Measurements from ENCODE around the gene IQCB1.
A peak's percentile ranks its signal among the peaks of the same experiment; 100 is the strongest.

The IQCB1 gene

DNA sequence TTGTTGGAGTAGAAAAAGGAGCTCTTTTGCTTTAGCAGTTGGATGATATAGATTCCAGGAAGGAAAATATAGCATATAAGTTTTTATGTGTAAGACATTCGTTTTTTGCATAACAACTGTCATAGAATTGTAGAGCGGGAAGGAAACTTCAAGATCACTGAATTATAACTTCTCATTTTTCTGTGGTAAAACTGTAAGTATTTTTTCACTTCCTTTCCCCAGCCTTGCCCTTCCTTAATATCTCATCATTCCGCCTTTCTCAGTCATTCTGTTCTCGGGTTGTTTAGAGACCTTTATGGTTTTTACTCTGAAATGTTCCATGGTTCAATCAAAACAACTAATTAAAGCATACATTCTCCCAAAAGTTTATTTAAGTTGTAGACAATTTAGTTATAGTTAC, 1.2 kb upstream of the IQCB1 start:
- peak; percentile 8 for DNase-seq (ENCODE audit: low spot score)
- TF ChIP-seq, protein P1, sequence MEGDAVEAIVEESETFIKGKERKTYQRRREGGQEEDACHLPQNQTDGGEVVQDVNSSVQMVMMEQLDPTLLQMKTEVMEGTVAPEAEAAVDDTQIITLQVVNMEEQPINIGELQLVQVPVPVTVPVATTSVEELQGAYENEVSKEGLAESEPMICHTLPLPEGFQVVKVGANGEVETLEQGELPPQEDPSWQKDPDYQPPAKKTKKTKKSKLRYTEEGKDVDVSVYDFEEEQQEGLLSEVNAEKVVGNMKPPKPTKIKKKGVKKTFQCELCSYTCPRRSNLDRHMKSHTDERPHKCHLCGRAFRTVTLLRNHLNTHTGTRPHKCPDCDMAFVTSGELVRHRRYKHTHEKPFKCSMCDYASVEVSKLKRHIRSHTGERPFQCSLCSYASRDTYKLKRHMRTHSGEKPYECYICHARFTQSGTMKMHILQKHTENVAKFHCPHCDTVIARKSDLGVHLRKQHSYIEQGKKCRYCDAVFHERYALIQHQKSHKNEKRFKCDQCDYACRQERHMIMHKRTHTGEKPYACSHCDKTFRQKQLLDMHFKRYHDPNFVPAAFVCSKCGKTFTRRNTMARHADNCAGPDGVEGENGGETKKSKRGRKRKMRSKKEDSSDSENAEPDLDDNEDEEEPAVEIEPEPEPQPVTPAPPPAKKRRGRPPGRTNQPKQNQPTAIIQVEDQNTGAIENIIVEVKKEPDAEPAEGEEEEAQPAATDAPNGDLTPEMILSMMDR (IDR thresholded peaks at IDR 0.05; ENCODE audit: extremely low read depth, missing control alignments), result no peak

DNA sequence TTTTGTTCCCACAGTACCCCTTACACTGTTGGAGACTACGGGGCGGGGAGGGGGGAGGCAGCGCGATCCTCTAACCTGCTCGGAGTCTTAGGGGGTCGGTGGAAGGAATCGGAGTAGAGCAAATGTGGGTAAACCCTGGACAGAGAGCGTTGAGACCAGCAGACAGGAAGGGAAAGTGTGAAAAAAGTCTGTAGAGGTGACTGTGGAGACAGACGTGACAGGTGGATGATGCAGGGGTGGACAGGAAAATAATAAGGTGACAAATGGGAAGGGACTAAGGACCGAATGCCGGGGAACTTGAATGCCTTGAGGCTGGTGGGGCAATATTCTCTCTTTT, 573 bp upstream of the IQCB1 start:
- TF ChIP-seq, protein P1 (IDR thresholded peaks at IDR 0.05; ENCODE audit: extremely low read depth, missing control alignments), result no peak
- peak; percentile 33 for DNase-seq (ENCODE audit: low spot score)

- peak; percentile 2 for DNase-seq (ENCODE audit: low spot score)
- TF ChIP-seq, protein P1 (IDR thresholded peaks at IDR 0.05; ENCODE audit: extremely low read depth, missing control alignments), result no peak
Measured at GRCh38 chr3:121834157-121834670, 646 bp downstream of the IQCB1 start.

DNA sequence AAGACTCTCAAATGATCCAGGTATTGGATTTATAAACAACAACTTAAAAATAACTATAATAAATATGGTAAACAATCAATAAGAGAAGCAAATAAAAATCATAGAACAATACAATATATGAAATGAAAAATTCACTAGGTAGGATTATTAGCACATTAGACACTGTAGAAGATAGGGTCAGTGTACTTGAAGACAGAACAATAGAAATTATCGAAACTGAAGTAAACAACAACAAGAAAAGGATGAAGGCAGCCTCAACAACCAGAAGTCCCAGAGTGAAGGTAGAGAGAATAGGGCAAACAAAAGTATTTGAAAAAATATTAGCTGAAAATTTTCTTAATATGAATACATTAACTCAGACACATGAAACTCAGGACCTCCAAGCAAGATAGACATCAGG, 11.9 kb downstream of the IQCB1 start:
- TF ChIP-seq, protein P1 (IDR thresholded peaks at IDR 0.05; ENCODE audit: extremely low read depth, missing control alignments), result no peak
- no peak for DNase-seq (ENCODE audit: low spot score)

DNA sequence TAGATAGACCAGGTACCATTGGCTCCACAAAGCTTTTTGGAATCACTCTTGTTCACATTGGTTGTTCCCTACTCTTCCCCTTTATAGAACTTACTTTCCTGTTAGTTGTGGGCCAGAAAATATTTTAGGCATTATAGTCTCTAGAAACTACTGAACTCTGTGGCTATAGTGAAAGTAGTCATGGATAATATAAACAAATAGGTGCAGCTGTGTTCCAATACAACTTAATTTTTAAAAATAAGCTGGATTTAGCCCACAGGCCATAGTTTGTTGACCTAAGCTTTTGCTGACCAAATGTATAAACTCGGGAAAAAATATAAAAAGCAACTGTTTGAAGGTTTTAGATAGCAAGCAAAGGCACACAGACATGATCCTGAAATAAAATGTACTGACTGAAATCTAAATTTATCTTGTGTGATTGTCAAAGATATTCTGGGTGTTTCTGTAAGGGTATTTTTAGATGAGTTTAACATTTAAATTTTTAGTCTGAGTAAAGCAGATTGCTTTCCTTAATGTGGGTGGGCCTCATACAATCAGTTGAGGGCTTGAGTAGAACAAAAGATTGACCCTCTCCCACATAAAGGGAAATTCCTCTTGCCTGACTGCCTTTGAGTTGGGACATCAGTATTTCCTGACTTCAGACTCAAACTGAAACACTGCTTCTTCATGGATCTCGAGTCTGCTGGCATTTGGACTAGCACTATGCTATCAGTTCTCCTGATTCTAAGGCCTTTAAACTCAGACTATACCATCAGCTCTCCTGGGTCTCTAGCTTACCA, 13.2 kb downstream of the IQCB1 start:
- TF ChIP-seq, protein P1 (IDR thresholded peaks at IDR 0.05; ENCODE audit: extremely low read depth, missing control alignments), result no peak
- DNase-seq (ENCODE audit: low spot score), result no peak

- TF ChIP-seq, protein P1 (IDR thresholded peaks at IDR 0.05; ENCODE audit: extremely low read depth, missing control alignments), result no peak
- no peak for DNase-seq (ENCODE audit: low spot score)
Measured at GRCh38 chr3:121819236-121819635, 15.6 kb downstream of the IQCB1 start.

- TF ChIP-seq, protein P1 (IDR thresholded peaks at IDR 0.05; ENCODE audit: extremely low read depth, missing control alignments), result no peak
- no peak for DNase-seq (ENCODE audit: low spot score)
Measured at GRCh38 chr3:121818578-121818977, 16.3 kb downstream of the IQCB1 start.
